ENCODE measurements around the gene P4HA2.

GRCh38 chr5:132215329-132215728, 12.3 kb downstream of the P4HA2 start:
- TF ChIP-seq CTCF (conservative IDR thresholded peaks at IDR 0.05; ENCODE audit: low read length) (no peak), EZH2phosphoT487 (IDR thresholded peaks at IDR 0.05; ENCODE audit: borderline replicate concordance) (no peak)
